GOT3 (cell line): ENCODE measurements around the gene CYB5A.

Source experiments
- DNase-seq: peaks from one replicate; lab custom pipeline; 2025; ENCODE audit warnings: mixed read lengths; lab: John Stamatoyannopoulos, UW

The CYB5A gene

GRCh38 chr18:74277296-74277695 is 14.5 kb downstream of the CYB5A start:
- no peak for DNase-seq

DNA sequence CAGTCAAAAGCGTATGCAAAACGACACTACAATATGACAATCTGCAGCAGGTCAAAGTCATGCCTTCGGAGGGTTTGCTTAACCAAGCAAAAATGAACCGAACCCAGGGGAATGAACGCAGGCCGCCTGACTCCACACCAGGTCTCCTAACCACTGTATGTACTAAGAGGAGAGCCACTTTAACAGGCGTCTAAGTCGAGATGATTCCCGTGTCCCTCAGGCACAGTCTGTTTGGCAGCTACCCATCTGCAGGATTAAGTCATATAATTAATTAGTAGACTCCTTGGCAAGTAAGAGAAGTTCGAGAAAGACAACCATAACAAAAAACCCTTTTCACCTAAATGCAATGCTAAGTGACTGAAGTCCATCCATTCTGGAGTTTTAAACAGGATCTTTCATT is 15.2 kb downstream of the CYB5A start:
- no peak for DNase-seq

DNA sequence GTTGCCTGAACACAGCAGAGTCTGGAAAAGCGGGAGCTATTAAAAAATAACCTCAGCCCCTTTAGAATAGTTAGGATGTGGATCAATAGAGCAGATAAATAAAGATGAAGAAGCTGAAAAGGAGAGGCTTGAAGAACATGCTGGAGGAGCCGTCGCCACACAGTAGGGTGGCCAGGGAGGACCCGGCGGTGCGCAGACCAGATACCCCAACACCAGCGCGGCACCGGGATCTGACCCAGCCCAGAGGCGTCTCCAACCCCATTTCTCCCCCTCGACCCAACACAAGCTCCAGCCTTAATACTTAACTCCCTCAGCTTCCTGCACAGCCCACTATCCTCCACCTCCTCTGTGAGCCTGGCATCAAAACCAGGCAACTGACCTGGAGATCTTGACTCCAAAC is 16.0 kb downstream of the CYB5A start:
- no peak for DNase-seq

- no peak for DNase-seq
Measured at GRCh38 chr18:74274700-74275099, 17.1 kb downstream of the CYB5A start.

- DNase-seq, result no peak
Measured at GRCh38 chr18:74273394-74273793, 18.4 kb downstream of the CYB5A start.

DNA sequence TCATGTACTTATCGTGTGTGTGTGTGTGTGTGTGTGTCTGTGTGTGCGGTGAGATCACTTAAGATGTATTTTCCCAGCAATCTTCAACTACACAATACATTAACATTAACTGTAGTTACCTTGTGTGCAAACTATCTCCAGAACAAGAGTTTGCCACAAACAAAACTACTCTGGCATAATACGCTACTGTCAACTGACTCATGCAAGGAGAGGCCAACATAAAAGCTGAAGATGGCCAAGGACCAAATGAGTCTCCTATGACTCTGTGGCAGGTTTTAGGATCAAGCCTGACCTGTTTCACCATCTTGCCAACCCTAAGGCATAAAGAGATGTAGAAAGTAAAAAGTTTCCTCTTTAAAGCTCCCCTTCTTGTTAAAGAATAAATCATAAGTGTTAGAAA is 20.1 kb downstream of the CYB5A start:
- DNase-seq, result no peak

DNA sequence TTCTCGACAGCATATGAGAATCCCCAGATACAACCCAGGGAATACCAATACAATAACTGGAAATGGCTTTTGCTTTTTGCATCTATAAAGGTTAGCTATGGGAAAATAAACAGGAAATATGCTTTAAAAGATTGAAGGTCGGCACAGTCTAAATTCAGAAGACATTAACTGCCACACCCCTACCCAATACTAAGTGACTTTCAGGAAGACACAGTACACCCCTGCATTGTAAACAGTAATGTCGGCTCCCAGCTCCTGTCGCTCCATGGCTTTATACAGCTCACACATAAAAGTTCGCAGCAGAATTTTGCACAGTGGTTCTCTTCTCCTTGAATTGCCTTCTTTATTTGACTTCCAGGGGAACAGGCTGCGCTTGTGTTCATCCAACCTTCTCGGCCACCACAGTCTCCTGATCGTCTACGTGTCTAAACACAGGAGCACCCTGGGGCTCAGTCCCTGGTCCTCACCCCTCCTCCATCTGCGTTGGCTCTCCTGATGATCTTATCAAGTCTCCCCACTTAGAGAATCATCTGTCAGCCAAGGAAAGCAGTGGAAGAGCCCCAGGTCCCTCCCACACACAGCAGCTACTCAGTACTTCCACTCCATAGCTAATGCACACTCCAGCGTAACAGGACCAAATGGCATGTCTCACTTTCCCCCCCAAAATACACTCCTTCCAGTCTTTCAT is 22.7 kb downstream of the CYB5A start:
- no peak for DNase-seq

DNA sequence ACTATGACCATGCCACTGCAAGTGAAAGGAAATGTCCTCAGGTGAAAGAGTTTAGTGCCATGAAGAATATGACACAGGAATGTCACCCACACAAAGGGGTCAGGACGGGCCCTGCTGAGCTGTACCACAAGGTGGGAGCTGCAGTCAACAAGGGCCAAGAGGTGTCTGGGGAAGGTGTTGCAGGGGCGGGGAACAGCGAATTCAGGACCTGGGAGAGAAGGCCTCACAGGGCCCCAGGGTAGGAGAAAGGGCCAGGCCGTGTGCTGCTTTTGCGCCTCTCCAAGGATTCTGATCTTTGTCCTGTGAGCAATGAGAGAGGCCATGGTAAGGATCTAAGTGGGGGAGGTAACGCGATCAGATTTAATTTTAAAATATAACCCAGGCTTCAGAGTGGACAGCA is 23.6 kb downstream of the CYB5A start:
- DNase-seq, result no peak

DNA sequence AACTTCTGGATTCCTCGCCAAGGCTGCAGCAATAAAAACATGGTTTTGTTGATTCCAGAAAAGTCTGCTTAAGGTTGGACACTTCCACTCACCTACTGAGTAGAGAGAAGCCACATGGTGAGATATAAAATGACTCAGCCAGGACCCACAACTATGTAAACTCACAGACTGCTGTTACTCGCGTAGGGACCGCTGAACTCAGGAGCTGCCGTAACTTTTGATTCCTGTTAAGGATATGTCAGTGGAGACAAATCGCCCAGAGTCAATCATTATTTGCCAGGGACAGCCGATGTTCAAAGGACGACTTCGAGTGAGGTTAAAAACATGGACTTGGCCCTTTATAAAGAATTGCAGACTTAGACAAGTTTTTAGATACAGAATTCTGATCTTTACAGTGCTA is 25.6 kb downstream of the CYB5A start:
- DNase-seq, result no peak

GRCh38 chr18:74265546-74266098 is 26.1 kb downstream of the CYB5A start:
- DNase-seq, result no peak

- DNase-seq, result no peak
Measured at GRCh38 chr18:74264303-74265020, 27.3 kb downstream of the CYB5A start.

DNA sequence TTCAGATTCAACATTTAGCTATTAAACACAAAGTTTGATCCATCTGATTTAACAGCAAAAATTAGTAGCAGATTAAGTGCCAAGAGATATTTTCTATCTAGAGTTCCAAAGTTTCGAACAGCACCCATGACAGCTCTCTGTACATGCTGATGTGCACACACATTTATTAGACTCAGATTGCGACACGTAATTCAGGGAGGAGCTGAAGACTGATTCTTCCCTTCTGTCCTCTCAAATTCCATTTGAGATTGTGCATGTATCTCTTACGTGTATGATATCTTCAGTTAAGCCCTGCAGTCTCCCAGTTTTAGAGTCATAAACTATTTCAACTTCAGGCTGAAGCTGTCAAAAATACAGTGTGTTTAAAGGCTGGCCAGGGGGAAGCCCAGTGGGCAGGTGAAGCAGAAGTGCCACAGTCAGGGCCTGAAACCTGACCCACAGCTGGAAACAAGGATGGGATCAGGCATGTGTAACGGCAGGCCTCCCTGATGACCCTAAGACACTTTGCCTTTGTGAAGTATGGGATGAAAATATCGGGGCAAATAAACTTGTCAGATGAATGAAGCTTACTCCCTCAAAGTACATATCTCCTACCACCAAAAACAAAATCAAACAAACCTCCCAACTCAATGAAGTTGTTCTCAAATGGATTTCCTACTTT is 30.6 kb downstream of the CYB5A start:
- no peak for DNase-seq

GRCh38 chr18:74259347-74259746 is 32.4 kb downstream of the CYB5A start:
- DNase-seq, result no peak

DNA sequence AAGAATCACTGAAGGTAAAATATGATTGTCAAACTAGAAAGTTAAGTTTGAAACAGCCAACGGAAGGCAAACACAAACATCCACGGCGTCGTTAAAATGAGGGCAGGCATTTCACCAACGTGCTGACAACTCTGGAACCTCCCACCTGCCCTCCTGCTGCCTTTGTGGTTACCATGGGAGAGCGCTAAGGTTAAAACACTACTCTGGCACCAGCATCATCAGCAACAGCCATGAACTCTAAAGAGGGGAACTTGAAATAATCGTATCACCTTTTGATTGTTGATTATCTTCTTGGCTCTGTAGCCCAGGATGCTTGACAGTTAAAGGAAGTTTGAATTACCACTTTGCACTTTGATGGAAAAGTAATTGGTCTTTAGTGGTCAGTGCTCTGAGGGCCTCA is 34.7 kb downstream of the CYB5A start:
- no peak for DNase-seq

- DNase-seq, result no peak
Measured at GRCh38 chr18:74256190-74256589, 35.6 kb downstream of the CYB5A start.

DNA sequence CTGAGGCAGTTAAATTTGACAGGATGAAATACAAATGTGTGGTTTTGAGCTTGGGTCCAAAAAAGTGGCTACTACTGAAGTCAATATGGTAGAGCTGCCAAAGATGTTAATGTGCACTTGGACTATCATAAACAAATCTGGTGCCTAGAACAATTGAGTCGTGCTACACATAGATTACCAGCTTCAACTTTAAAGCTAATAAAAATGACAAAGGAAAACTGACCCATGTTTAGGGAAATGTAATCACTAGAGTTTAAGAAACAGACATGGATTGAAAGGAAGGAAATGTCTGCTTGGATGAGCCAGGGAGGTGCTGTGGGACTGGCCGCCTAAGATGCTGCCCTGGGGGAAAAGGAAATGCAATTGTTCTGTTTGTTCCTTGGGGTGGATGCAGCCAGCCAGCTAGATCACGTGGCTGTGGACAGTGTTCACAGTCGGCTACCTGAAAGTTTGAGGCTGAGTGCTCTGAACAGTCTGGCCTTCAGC is 36.6 kb downstream of the CYB5A start:
- DNase-seq, result no peak

- no peak for DNase-seq
Measured at GRCh38 chr18:74252039-74252395, 39.7 kb downstream of the CYB5A start.

GRCh38 chr18:74251297-74252038 is 40.3 kb downstream of the CYB5A start:
- DNase-seq, result no peak

- DNase-seq, result no peak
Measured at GRCh38 chr18:74250131-74250530, 41.6 kb downstream of the CYB5A start.

DNA sequence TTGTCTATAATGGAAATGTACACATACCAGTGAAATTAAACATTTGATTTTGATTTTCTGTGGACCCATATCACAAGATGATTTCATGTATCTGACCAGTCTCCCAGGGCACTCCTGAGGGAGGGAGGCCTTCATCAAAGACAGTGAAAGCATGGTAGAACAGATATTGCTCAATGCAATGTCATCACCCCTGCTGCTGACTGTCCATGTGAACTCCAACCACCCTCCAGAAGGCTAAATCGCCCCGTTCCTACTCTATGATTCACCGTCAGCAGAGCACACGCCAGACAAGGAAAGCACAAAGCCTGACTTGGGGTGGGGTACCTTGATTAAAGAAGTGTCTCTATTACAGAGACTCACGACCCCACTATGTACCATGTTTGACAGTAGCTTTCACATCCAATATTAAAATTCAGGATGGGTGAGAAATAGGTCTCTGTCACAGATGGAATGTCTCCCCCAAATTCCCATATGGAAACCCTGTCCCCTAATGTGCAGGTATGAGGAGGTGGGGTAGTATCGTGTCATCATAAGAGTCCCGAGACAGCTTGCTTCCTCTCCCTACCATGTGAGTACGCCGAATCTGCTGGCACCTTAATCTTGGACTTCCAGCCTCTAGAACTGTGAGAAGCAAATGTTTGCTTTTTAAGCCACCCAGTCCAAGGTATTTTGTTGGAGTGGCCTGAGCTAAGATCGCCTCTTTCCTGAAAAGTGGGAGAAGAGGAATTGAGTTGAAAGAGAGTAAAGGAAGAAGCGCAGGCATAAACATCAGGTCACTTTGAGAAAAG is 42.4 kb downstream of the CYB5A start:
- peak; percentile 4 for DNase-seq

- no peak for DNase-seq
Measured at GRCh38 chr18:74248595-74248994, 43.2 kb downstream of the CYB5A start.
